ENCODE measurements around the gene SCGB1D2.

Gene SCGB1D2

DNA sequence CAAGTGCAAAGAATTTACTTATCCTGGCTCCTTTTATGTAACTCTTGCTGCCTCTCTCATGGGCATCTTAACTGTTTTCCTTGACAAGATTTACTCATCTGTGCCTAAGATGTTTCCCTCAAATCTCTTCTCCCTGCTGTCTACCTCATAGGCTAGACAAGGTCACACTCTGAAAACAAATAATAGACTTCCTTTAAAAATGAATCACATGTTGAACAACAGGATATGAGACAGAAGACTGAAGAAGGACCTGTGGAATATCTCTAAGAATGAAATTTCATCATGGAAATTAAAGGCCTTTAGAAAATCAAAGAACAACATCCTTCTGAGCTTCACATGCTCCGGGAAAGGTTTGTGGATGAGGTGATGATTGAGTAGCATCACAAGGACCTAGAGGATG is 22.0 kb downstream of the SCGB1D2 start:
- no peak for DNase-seq

DNA sequence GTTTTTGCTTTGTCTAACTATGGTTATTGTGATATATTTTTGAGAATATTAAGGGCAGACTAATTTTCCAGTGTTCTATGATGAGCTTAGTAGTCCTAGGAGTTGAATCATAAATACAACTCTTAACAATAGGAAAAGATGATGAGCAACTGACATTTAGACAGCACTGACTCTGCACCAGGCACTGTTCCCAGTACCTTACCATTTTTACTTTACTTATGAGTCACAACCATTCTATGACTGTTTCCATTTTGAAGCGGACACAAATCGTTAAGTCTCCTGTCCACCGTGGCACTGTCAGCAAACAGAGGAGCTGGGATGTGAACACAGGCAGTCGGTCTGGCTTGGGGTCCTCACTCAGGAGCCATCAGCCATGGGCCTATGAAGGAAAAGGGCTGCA is 24.5 kb downstream of the SCGB1D2 start:
- DNase-seq = no peak

DNA sequence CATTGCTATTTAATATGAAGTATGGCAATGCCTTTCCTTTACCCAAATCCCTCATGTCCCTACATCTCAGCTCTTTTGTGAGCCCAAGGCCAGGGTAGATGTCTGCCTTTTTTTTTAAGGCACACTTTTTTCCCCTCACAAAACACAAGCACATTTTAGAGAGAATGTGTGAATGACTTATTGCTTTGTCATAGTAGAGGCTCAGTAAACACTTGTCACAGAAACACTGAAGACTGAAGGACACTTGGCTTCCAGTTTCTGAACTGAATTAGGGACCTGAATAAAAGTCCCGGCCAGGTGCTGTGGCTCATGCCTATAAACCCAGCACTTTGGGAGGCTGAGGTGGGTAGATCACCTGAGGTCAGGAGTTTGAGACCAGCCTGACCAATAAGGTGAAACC is 25.0 kb downstream of the SCGB1D2 start:
- no peak for DNase-seq

DNA sequence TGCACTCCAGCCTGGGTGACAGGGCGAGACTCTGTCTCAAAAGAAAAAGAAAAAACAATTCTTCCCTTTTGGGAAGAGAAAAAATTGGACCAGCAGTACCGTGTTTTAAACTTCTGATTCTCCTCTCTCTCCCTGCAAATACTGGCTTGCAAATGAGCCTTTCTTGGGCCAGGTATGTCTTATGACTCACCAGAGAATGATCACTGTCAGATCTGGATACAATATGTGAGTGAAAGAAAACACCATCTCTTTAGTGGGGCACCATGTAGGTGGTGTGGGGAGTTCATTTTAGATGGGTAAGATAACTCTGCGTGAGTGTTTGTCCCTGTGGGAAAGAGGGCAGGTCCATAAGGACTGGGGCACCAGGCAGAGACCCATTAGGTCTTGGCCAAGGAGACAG is 25.5 kb downstream of the SCGB1D2 start:
- no peak for DNase-seq

DNA sequence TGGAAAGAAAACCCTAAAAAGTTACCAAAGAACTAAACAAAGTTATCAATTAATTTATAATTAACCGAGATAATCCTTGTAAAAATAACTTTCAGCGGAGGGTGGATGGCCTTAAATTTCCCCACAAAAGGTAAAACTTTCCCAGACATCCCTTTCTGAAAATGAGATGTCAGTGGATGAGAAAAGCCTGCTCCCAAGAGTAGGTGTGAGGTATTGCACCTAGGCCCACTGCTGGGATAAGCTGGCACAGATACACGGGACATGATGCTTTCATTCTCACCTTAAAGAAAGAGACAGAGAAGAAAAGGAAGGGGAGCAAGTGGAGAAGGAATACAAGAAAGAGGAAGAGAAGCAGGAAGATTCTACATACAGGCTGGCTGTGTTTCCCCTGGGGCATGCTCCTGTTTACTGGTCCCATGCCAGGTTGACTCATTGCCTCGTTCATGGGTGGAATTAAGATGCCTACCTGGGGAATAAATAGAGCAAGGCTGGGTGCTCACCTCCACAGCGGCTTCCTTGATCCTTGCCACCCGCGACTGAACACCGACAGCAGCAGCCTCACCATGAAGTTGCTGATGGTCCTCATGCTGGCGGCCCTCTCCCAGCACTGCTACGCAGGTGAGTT is 27.7 kb downstream of the SCGB1D2 start, which contains the start of gene SCGB2A2:
TSS of gene SCGB2A2 (plus strand) at position 505 of the 625 bp plus-strand sequence. CDS start at position 564, 59 bp downstream.
- no peak for DNase-seq

DNA sequence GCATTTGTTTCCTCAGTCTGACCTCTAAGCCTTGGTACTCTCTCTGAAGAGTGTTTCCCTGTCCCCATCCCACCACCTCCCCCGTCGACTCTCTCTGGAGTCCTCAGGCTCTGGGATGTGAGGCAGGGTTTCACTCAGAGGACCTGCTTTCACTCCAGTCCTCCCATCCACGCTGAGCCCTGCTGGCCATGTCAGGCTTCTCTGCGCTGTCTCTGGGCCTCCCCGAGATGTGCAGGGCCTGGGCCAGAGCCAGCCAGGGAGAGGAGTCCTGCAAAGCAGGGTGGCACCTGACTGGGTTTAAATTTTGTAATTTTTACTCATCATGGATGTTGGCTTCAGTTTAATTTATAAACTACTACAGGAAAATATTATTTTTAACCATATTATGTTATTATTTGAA is 31.2 kb downstream of the SCGB1D2 start:
- no peak for DNase-seq

DNA sequence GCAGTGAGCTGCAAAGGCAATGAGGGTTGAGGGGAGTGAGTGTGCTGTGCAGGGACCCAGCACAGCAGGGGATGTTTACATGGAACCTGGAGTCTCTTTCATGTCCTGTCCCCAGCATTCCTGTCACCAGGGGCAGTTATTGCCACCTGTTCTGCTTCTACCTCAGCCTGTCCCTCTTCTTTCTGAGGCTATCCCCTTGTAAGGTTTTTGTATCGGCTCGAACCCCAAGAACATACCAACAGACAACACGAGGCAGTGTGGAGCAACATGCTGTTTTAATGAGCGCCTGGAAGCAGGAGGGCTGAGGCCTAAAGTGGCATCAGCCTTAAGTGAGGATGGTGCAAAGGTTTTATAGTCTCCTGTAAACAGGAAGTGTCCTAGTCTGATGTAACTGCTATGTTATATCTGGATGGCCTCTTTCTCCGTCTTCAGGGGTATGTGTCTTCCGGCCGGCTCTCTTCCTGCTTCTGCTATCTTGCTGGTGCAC is 31.8 kb downstream of the SCGB1D2 start:
- DNase-seq = no peak

DNA sequence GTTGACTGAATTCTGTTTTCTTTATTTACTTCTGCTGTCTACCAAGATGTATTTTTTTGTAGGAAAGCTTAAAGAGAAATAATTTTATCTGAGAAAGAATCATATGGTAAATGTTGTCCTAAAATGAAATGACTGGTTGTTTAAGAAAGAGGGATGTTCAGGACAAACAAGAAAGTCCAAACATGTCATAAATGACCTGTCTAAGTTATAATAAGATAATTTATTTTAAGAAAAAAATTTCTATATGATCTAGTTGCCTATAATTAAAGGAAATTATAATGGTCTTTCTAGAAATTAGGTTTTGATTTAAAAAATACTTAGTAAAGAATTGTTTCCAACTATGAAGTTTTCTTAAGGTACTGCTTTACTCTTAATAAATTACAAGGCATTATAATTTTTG is 38.4 kb downstream of the SCGB1D2 start:
- DNase-seq = no peak

All from NK-92 treated with Interleukin-12 subunit alpha and Interleukin-12 subunit beta, amount 100 ng/mL, for 24 hours (cell line).